Measurements from ENCODE around the gene POLD3. TPM values are rescaled to one million over a fixed set of nuclear protein-coding genes. Genes with fewer than 3 reads are reported as not detected.

The POLD3 gene
- total RNA-seq, 1 donor from 2014 or later = 11.0 TPM

- no peak overlapping the region for H3K27ac ChIP-seq (ENCODE audit: low read depth, low read length)
- H3K9ac ChIP-seq (ENCODE audit: low read depth in 1 of 3, low read length in 3 of 3) = no peak overlapping the region
- no peaks in the 10 kb centered on the region for H3K9me3 ChIP-seq (ENCODE audit: control insufficient read depth in 3 of 3, low read length in 3 of 3)
- H3K36me3 ChIP-seq (ENCODE audit: control insufficient read depth in 3 of 3, insufficient read depth in 3 of 3, low read length in 3 of 3) = no peaks in the 10 kb centered on the region
- no peaks in the 10 kb centered on the region for H3K27me3 ChIP-seq (ENCODE audit: control insufficient read depth in 3 of 3, insufficient read depth in 3 of 3, low read length in 3 of 3)
- peaks cover 11 to 15% (median 12%) of the 10 kb centered on the region in 3 donors for H3K4me1 ChIP-seq (ENCODE audit: control insufficient read depth in 3 of 3, insufficient read depth in 3 of 3, low read length in 3 of 3)
- no peak overlapping the region for H3K4me3 ChIP-seq (ENCODE audit: low read length in 3 of 3)
Observed at GRCh38 chr11:74669211-74670160, 77.1 kb downstream of the POLD3 start.

GRCh38 chr11:74670171-74670570 is 77.8 kb downstream of the POLD3 start:
- no peak overlapping the region for H3K27ac ChIP-seq (ENCODE audit: low read depth, low read length)
- no peak overlapping the region for H3K4me3 ChIP-seq (ENCODE audit: low read length in 3 of 3)
- H3K9ac ChIP-seq (ENCODE audit: low read depth in 1 of 3, low read length in 3 of 3) = no peak overlapping the region
- no peaks in the 10 kb centered on the region for H3K27me3 ChIP-seq (ENCODE audit: control insufficient read depth in 3 of 3, insufficient read depth in 3 of 3, low read length in 3 of 3)
- no peaks in the 10 kb centered on the region for H3K9me3 ChIP-seq (ENCODE audit: control insufficient read depth in 3 of 3, low read length in 3 of 3)
- peaks cover 11 to 15% (median 12%) of the 10 kb centered on the region in 3 donors for H3K4me1 ChIP-seq (ENCODE audit: control insufficient read depth in 3 of 3, insufficient read depth in 3 of 3, low read length in 3 of 3)
- no peaks in the 10 kb centered on the region for H3K36me3 ChIP-seq (ENCODE audit: control insufficient read depth in 3 of 3, insufficient read depth in 3 of 3, low read length in 3 of 3)

- no peak overlapping the region for H3K27ac ChIP-seq (ENCODE audit: low read depth, low read length)
- H3K27me3 ChIP-seq (ENCODE audit: control insufficient read depth in 3 of 3, insufficient read depth in 3 of 3, low read length in 3 of 3) = no peaks in the 10 kb centered on the region
- no peaks in the 10 kb centered on the region for H3K36me3 ChIP-seq (ENCODE audit: control insufficient read depth in 3 of 3, insufficient read depth in 3 of 3, low read length in 3 of 3)
- H3K4me1 ChIP-seq (ENCODE audit: control insufficient read depth in 3 of 3, insufficient read depth in 3 of 3, low read length in 3 of 3) = peaks cover 11 to 15% (median 12%) of the 10 kb centered on the region in 3 donors
- no peak overlapping the region for H3K4me3 ChIP-seq (ENCODE audit: low read length in 3 of 3)
- H3K9ac ChIP-seq (ENCODE audit: low read depth in 1 of 3, low read length in 3 of 3) = no peak overlapping the region
- no peaks in the 10 kb centered on the region for H3K9me3 ChIP-seq (ENCODE audit: control insufficient read depth in 3 of 3, low read length in 3 of 3)
Observed at GRCh38 chr11:74671520-74672196, 79.3 kb downstream of the POLD3 start.

GRCh38 chr11:74672332-74672955 is 80.1 kb downstream of the POLD3 start:
- H3K4me1 ChIP-seq (ENCODE audit: control insufficient read depth in 3 of 3, insufficient read depth in 3 of 3, low read length in 3 of 3) = peaks cover 11 to 15% (median 12%) of the 10 kb centered on the region in 3 donors
- no peak overlapping the region for H3K4me3 ChIP-seq (ENCODE audit: low read length in 3 of 3)
- H3K9me3 ChIP-seq (ENCODE audit: control insufficient read depth in 3 of 3, low read length in 3 of 3) = no peaks in the 10 kb centered on the region
- H3K36me3 ChIP-seq (ENCODE audit: control insufficient read depth in 3 of 3, insufficient read depth in 3 of 3, low read length in 3 of 3) = no peaks in the 10 kb centered on the region
- H3K27me3 ChIP-seq (ENCODE audit: control insufficient read depth in 3 of 3, insufficient read depth in 3 of 3, low read length in 3 of 3) = no peaks in the 10 kb centered on the region
- peak overlapping the region; percentile 70 for H3K27ac ChIP-seq (ENCODE audit: low read depth, low read length)
- H3K9ac ChIP-seq (ENCODE audit: low read depth in 1 of 3, low read length in 3 of 3) = peak overlapping the region in 1 of 3 donors; percentile 47

GRCh38 chr11:74672956-74673692 is 80.7 kb downstream of the POLD3 start:
- H3K27ac ChIP-seq (ENCODE audit: low read depth, low read length) = peak overlapping the region; percentile 70
- no peaks in the 10 kb centered on the region for H3K27me3 ChIP-seq (ENCODE audit: control insufficient read depth in 3 of 3, insufficient read depth in 3 of 3, low read length in 3 of 3)
- peak overlapping the region in 2 of 3 donors; percentile 25 to 47 for H3K9ac ChIP-seq (ENCODE audit: low read depth in 1 of 3, low read length in 3 of 3)
- H3K4me3 ChIP-seq (ENCODE audit: low read length in 3 of 3) = no peak overlapping the region
- H3K9me3 ChIP-seq (ENCODE audit: control insufficient read depth in 3 of 3, low read length in 3 of 3) = no peaks in the 10 kb centered on the region
- peaks cover 11 to 15% (median 12%) of the 10 kb centered on the region in 3 donors for H3K4me1 ChIP-seq (ENCODE audit: control insufficient read depth in 3 of 3, insufficient read depth in 3 of 3, low read length in 3 of 3)
- H3K36me3 ChIP-seq (ENCODE audit: control insufficient read depth in 3 of 3, insufficient read depth in 3 of 3, low read length in 3 of 3) = no peaks in the 10 kb centered on the region

GRCh38 chr11:74673693-74674360 is 81.4 kb downstream of the POLD3 start:
- Histone ChIP-seq H3K4me3 (ENCODE audit: low read length in 3 of 3) (no peak overlapping the region), H3K9ac (ENCODE audit: low read depth in 1 of 3, low read length in 3 of 3) (no peak overlapping the region), H3K27me3 (ENCODE audit: control insufficient read depth in 3 of 3, insufficient read depth in 3 of 3, low read length in 3 of 3) (no peaks in the 10 kb centered on the region), H3K9me3 (ENCODE audit: control insufficient read depth in 3 of 3, low read length in 3 of 3) (no peaks in the 10 kb centered on the region), H3K4me1 (ENCODE audit: control insufficient read depth in 3 of 3, insufficient read depth in 3 of 3, low read length in 3 of 3) (peaks cover 11 to 15% (median 12%) of the 10 kb centered on the region in 3 donors), H3K27ac (ENCODE audit: low read depth, low read length) (peak overlapping the region; percentile 70), H3K36me3 (ENCODE audit: control insufficient read depth in 3 of 3, insufficient read depth in 3 of 3, low read length in 3 of 3) (no peaks in the 10 kb centered on the region)

- no peak overlapping the region for H3K9ac ChIP-seq (ENCODE audit: low read depth in 1 of 3, low read length in 3 of 3)
- no peak overlapping the region for H3K27ac ChIP-seq (ENCODE audit: low read depth, low read length)
- H3K9me3 ChIP-seq (ENCODE audit: control insufficient read depth in 3 of 3, low read length in 3 of 3) = no peaks in the 10 kb centered on the region
- no peaks in the 10 kb centered on the region for H3K27me3 ChIP-seq (ENCODE audit: control insufficient read depth in 3 of 3, insufficient read depth in 3 of 3, low read length in 3 of 3)
- no peaks in the 10 kb centered on the region for H3K36me3 ChIP-seq (ENCODE audit: control insufficient read depth in 3 of 3, insufficient read depth in 3 of 3, low read length in 3 of 3)
- H3K4me1 ChIP-seq (ENCODE audit: control insufficient read depth in 3 of 3, insufficient read depth in 3 of 3, low read length in 3 of 3) = peaks cover 11 to 15% (median 12%) of the 10 kb centered on the region in 3 donors
- no peak overlapping the region for H3K4me3 ChIP-seq (ENCODE audit: low read length in 3 of 3)
Observed at GRCh38 chr11:74675761-74676160, 83.4 kb downstream of the POLD3 start.

GRCh38 chr11:74676596-74676995 is 84.2 kb downstream of the POLD3 start:
- no peaks in the 10 kb centered on the region for H3K9me3 ChIP-seq (ENCODE audit: control insufficient read depth in 3 of 3, low read length in 3 of 3)
- H3K4me1 ChIP-seq (ENCODE audit: control insufficient read depth in 3 of 3, insufficient read depth in 3 of 3, low read length in 3 of 3) = peaks cover 15 to 23% (median 18%) of the 10 kb centered on the region in 3 donors
- H3K9ac ChIP-seq (ENCODE audit: low read depth in 1 of 3, low read length in 3 of 3) = no peak overlapping the region
- H3K4me3 ChIP-seq (ENCODE audit: low read length in 3 of 3) = no peak overlapping the region
- no peak overlapping the region for H3K27ac ChIP-seq (ENCODE audit: low read depth, low read length)
- no peaks in the 10 kb centered on the region for H3K27me3 ChIP-seq (ENCODE audit: control insufficient read depth in 3 of 3, insufficient read depth in 3 of 3, low read length in 3 of 3)
- H3K36me3 ChIP-seq (ENCODE audit: control insufficient read depth in 3 of 3, insufficient read depth in 3 of 3, low read length in 3 of 3) = no peaks in the 10 kb centered on the region

- Histone ChIP-seq H3K36me3 (ENCODE audit: control insufficient read depth in 3 of 3, insufficient read depth in 3 of 3, low read length in 3 of 3) (no peaks in the 10 kb centered on the region), H3K9me3 (ENCODE audit: control insufficient read depth in 3 of 3, low read length in 3 of 3) (no peaks in the 10 kb centered on the region), H3K4me1 (ENCODE audit: control insufficient read depth in 3 of 3, insufficient read depth in 3 of 3, low read length in 3 of 3) (peaks cover 21 to 28% (median 23%) of the 10 kb centered on the region in 3 donors), H3K27ac (ENCODE audit: low read depth, low read length) (no peak overlapping the region), H3K27me3 (ENCODE audit: control insufficient read depth in 3 of 3, insufficient read depth in 3 of 3, low read length in 3 of 3) (no peaks in the 10 kb centered on the region), H3K4me3 (ENCODE audit: low read length in 3 of 3) (no peak overlapping the region), H3K9ac (ENCODE audit: low read depth in 1 of 3, low read length in 3 of 3) (no peak overlapping the region)
Observed at GRCh38 chr11:74677131-74677530, 84.7 kb downstream of the POLD3 start.

All from skeletal muscle tissue (tissue), 4 donors.